Colonic mucosa (tissue), 4 donors: ENCODE results near the gene NEU2. TPM values are rescaled to one million over a fixed set of nuclear protein-coding genes. Genes with fewer than 3 reads are reported as not detected.
A peak's percentile ranks its signal among the peaks of the same experiment; 100 is the strongest.
"Not testable (repeated sequence)": the region's sequence is repeated elsewhere in the genome, so short reads cannot be mapped to it uniquely, and the experiment has no call there.

Experiments used
- DNase-seq: peaks from one replicate; pipeline ENCODE4 v3.0.0-alpha.2; 2020
- H3K27ac ChIP-seq: fragments of 200-600 bp; one replicate; pipeline ENCODE4 v1.8.0; 2021
- H3K27me3 ChIP-seq: fragments of 200-600 bp; one replicate; pipeline ENCODE4 v1.8.0; 2021
- H3K36me3 ChIP-seq: fragments of 200-600 bp; one replicate; pipeline ENCODE4 v1.8.0; 2021
- H3K4me1 ChIP-seq: fragments of 200-600 bp; one replicate; pipeline ENCODE4 v1.8.0; 2021; ENCODE audit warnings: mild to moderate bottlenecking
- H3K4me3 ChIP-seq: fragments of 200-600 bp; one replicate; pipeline ENCODE4 v1.8.0; 2021
- H3K9ac ChIP-seq, 2 donors: one replicate each; pipeline ENCODE4 v1.7.0; 2013; ENCODE audit warnings: control low read depth in 2 of 2, low read depth in 2 of 2, low read length in 2 of 2
- H3K9me3 ChIP-seq: fragments of 200-600 bp; one replicate; pipeline ENCODE4 v1.8.0; 2021
- CTCF ChIP-seq: fragments of 200-600 bp; IDR thresholded peaks from one replicate; pipeline ENCODE4 v1.8.0; 2022; ENCODE audit warnings: antibody characterized with exemption, mild to moderate bottlenecking
- intact Hi-C: fragments of 100-400 bp; cut with DNase I; formaldehyde crosslinking; loops from one replicate; pipeline ENCODE4 v1.14.1; 2022
- total RNA-seq, 2 donors: library from RNA; stranded (reverse); fragmentation: NEBNext Ultra II Directional in 1 of 2; extraction: Animal tissue kit (Norgen Biotek cat#: 25700) in 1 of 2; gene quantifications; one replicate each; pipeline ENCODE4 v1.2.1, GENCODE V29; 2021
- donor health status: healthy.
- donor health status: DM: no; HTN: no; CAD: no.
- donor health status: DM: no; HTN: no; CAD: no.

Gene NEU2
- total RNA-seq, 2 donors from 2014 or later: not detected

- H3K27me3 ChIP-seq: no peaks in the 10 kb centered on the region
- H3K4me3 ChIP-seq: no peak overlapping the region
- H3K4me1 ChIP-seq: no peaks in the 10 kb centered on the region
- no peaks in the 10 kb centered on the region for H3K36me3 ChIP-seq
- no peak overlapping the region for H3K27ac ChIP-seq
- TF ChIP-seq CTCF: no peak
- no peak overlapping the region for H3K9ac ChIP-seq
- intact Hi-C loops: no loop called here
- no peaks in the 10 kb centered on the region for H3K9me3 ChIP-seq
- no peak for DNase-seq
Measured at GRCh38 chr2:233051241-233052149, 19.0 kb downstream of the NEU2 start.

- H3K27me3 ChIP-seq, H3K9ac ChIP-seq, H3K27ac ChIP-seq, H3K36me3 ChIP-seq, H3K4me1 ChIP-seq, H3K9me3 ChIP-seq, intact Hi-C loops, H3K4me3 ChIP-seq, DNase-seq: not testable (repeated sequence)
Measured at GRCh38 chr2:233052517-233052916, 20.0 kb downstream of the NEU2 start.

GRCh38 chr2:233053928-233054784 is 21.7 kb downstream of the NEU2 start:
- Histone ChIP-seq H3K4me1 (no peaks in the 10 kb centered on the region), H3K27ac (no peak overlapping the region), H3K36me3 (no peaks in the 10 kb centered on the region), H3K27me3 (no peaks in the 10 kb centered on the region), H3K9ac (no peak overlapping the region), H3K9me3 (no peaks in the 10 kb centered on the region), H3K4me3 (no peak overlapping the region)
- peak; percentile 74 for DNase-seq
- intact Hi-C loops: no loop called here
- peak; percentile 94 for TF ChIP-seq CTCF

- TF ChIP-seq CTCF: no peak
- no peak overlapping the region for H3K27ac ChIP-seq
- H3K9me3 ChIP-seq: no peaks in the 10 kb centered on the region
- H3K27me3 ChIP-seq: no peaks in the 10 kb centered on the region
- no peak overlapping the region for H3K9ac ChIP-seq
- intact Hi-C loops: loop anchor here (5.0 kb wide), 1 partner anchor 203 kb away; no protein-coding TSS in a partner anchor
- no peak for DNase-seq
- no peaks in the 10 kb centered on the region for H3K4me1 ChIP-seq
- H3K36me3 ChIP-seq: no peaks in the 10 kb centered on the region
- H3K4me3 ChIP-seq: no peak overlapping the region
Measured at GRCh38 chr2:233055362-233055761, 22.9 kb downstream of the NEU2 start.

GRCh38 chr2:233056961-233057605 is 24.6 kb downstream of the NEU2 start:
- Histone ChIP-seq H3K9me3 (no peaks in the 10 kb centered on the region), H3K27me3 (no peaks in the 10 kb centered on the region), H3K9ac (no peak overlapping the region), H3K4me1 (no peaks in the 10 kb centered on the region), H3K4me3 (no peak overlapping the region), H3K36me3 (no peaks in the 10 kb centered on the region), H3K27ac (no peak overlapping the region)
- TF ChIP-seq CTCF: no peak
- intact Hi-C loops: loop anchor here (5.0 kb wide), 1 partner anchor 205 kb away; no protein-coding TSS in a partner anchor
- no peak for DNase-seq
